SH-SY5Y (cell line): ENCODE results near the gene EMC10.

Source experiments
- GATA2 ChIP-seq: IDR thresholded peaks from 2 replicates; pipeline ENCODE4 v1.6.1; 2011; ENCODE audit warnings: mild to moderate bottlenecking, low read depth, low read length
- GATA3 ChIP-seq: IDR thresholded peaks from 2 replicates; pipeline ENCODE4 v1.6.1; 2011; ENCODE audit warnings: low read depth, mild to moderate bottlenecking, low read length, moderate library complexity

- no peak for TF ChIP-seq GATA2
- no peak for TF ChIP-seq GATA3
Measured at GRCh38 chr19:50496189-50497021, 20.1 kb downstream of the EMC10 start.
